ENCODE data around the gene FAM13C.

DNA sequence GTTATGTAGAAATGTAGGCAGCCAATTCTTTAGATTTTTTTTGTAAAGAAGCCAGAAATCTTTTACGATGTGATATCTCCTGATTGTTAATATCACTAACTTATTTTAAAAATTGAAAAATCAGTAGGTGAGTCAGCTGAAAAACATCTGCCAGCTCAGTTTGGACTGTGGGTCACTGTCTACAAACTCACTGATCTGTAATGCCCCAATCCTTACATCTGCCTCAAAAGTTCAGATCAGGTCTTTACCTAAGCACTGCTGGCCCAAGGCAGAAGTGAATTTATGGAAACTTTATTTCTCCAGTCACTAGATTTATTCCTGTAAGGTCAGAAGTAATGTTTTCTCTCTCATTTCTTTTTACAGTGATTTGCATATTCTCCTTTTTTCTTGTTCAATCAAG lies 31.0 kb upstream of the FAM13C start:
- TF ChIP-seq, protein P1, sequence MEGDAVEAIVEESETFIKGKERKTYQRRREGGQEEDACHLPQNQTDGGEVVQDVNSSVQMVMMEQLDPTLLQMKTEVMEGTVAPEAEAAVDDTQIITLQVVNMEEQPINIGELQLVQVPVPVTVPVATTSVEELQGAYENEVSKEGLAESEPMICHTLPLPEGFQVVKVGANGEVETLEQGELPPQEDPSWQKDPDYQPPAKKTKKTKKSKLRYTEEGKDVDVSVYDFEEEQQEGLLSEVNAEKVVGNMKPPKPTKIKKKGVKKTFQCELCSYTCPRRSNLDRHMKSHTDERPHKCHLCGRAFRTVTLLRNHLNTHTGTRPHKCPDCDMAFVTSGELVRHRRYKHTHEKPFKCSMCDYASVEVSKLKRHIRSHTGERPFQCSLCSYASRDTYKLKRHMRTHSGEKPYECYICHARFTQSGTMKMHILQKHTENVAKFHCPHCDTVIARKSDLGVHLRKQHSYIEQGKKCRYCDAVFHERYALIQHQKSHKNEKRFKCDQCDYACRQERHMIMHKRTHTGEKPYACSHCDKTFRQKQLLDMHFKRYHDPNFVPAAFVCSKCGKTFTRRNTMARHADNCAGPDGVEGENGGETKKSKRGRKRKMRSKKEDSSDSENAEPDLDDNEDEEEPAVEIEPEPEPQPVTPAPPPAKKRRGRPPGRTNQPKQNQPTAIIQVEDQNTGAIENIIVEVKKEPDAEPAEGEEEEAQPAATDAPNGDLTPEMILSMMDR (IDR thresholded peaks at IDR 0.05), result no peak
- no peak for TF ChIP-seq POLR2A (IDR thresholded peaks at IDR 0.05)
